ENCODE results near the gene WDCP.

WDCP gene

GRCh38 chr2:23988371-23988770 lies 58.8 kb downstream of the WDCP start:
- DNase-seq: no peak

All from EL (cell line).